LHCN-M2 (cell line): ENCODE results near the gene NEK1. TPM values are rescaled to one million over a fixed set of nuclear protein-coding genes. Genes with fewer than 3 reads are reported as not detected.
"Not testable (repeated sequence)": the region's sequence is repeated elsewhere in the genome, so short reads cannot be mapped to it uniquely, and the experiment has no call there.

Source experiments
- DNase-seq: peaks from one replicate; pipeline ENCODE4 v3.0.0-alpha.2; 2012; ENCODE audit warnings: low read depth
- total RNA-seq: library from RNA; depleted of rRNA; stranded (reverse); fragments of >200 nt; gene quantifications from 2 replicates; pipeline ENCODE4 v1.2.3, GENCODE V29; 2014

Gene NEK1
- total RNA-seq, 1 experiment from 2014 or later, result 8.8 TPM

- no peak for DNase-seq
Observed at GRCh38 chr4:169628579-169628978, 16.2 kb upstream of the NEK1 start.

- no peak for DNase-seq
Observed at GRCh38 chr4:169627307-169627706, 14.9 kb upstream of the NEK1 start.

- no peak for DNase-seq
Observed at GRCh38 chr4:169626331-169627282, 14.2 kb upstream of the NEK1 start.

GRCh38 chr4:169625886-169626285 lies 13.5 kb upstream of the NEK1 start:
- DNase-seq, result no peak

- DNase-seq, result not testable (repeated sequence)
Observed at GRCh38 chr4:169624012-169624411, 11.6 kb upstream of the NEK1 start.

- DNase-seq, result no peak
Observed at GRCh38 chr4:169622566-169622965, 10.2 kb upstream of the NEK1 start.

GRCh38 chr4:169621731-169622492 lies 9.5 kb upstream of the NEK1 start:
- DNase-seq, result peak; percentile 61

GRCh38 chr4:169620880-169621248 lies 8.5 kb upstream of the NEK1 start:
- DNase-seq, result peak; percentile 27

GRCh38 chr4:169619958-169620879 lies 7.8 kb upstream of the NEK1 start, which contains the start of gene CLCN3:
Gene CLCN3 (plus strand): TSS chr4:169620578. CDS start chr4:169635929, 15,351 bp downstream.
- DNase-seq, result peak; percentile 98

GRCh38 chr4:169619518-169619957 lies 7.2 kb upstream of the NEK1 start:
- peak; percentile 54 for DNase-seq

- DNase-seq, result no peak
Observed at GRCh38 chr4:169618986-169619385, 6.6 kb upstream of the NEK1 start.

GRCh38 chr4:169618286-169618685 lies 5.9 kb upstream of the NEK1 start:
- no peak for DNase-seq

- DNase-seq, result no peak
Observed at GRCh38 chr4:169617306-169617705, 4.9 kb upstream of the NEK1 start.

GRCh38 chr4:169616846-169617245 lies 4.5 kb upstream of the NEK1 start:
- DNase-seq, result no peak

GRCh38 chr4:169615467-169616106 lies 3.2 kb upstream of the NEK1 start:
- DNase-seq, result peak; percentile 18

- peak; percentile 74 for DNase-seq
Observed at GRCh38 chr4:169612871-169613859, 782 bp upstream of the NEK1 start.

- peak; percentile 11 for DNase-seq
Observed at GRCh38 chr4:169611157-169611556, 1.2 kb downstream of the NEK1 start.

GRCh38 chr4:169604903-169605331 lies 7.5 kb downstream of the NEK1 start:
- DNase-seq, result peak; percentile 11

- peak; percentile 85 for DNase-seq
Observed at GRCh38 chr4:169604131-169604900, 8.1 kb downstream of the NEK1 start.
